Heart left ventricle (tissue), 16 donors: Measurements from ENCODE around the gene STIM2. TPM values are rescaled to one million over a fixed set of nuclear protein-coding genes. Genes with fewer than 3 reads are reported as not detected.

Source experiments
- ATAC-seq, 4 donors: fragments of 200-7000 bp; cut with Tn5 transposase; one replicate each; pipeline ENCODE4 v1.9.1; 2020 to 2022; ENCODE audit warnings: moderate library complexity in 4 of 4, mild to moderate bottlenecking in 3 of 4, moderate number of reproducible peaks in 1 of 4
- DNase-seq, 5 donors: peaks; one replicate each; pipeline ENCODE4 v3.0.0-alpha.2; 2020
- H3K27ac ChIP-seq, 12 donors: fragments of 200-600 bp; sonication (generic) in 4 of 12; one replicate each; pipeline versions ENCODE4 v1.5.0 to v1.8.0; 2016 to 2022; ENCODE audit warnings: mild to moderate bottlenecking in 2 of 12
- H3K27me3 ChIP-seq, 9 donors: fragments of 200-600 bp; sonication (generic) in 2 of 9; one replicate each; pipeline versions ENCODE4 v1.5.1 to v1.8.0; 2016 to 2022; ENCODE audit warnings: mild to moderate bottlenecking in 3 of 9
- H3K36me3 ChIP-seq, 9 donors: fragments of 200-600 bp; sonication (generic) in 2 of 9; one replicate each; pipeline versions ENCODE4 v1.5.0 to v1.8.0; 2018 to 2022; ENCODE audit warnings: mild to moderate bottlenecking in 2 of 9
- H3K4me1 ChIP-seq, 12 donors: fragments of 200-600 bp; sonication (generic) in 4 of 12; one replicate each; pipeline versions ENCODE4 v1.5.0 to v1.8.0; 2016 to 2022; ENCODE audit warnings: mild to moderate bottlenecking in 3 of 12
- H3K4me3 ChIP-seq, 12 donors: fragments of 200-600 bp; sonication (generic) in 4 of 12; one replicate each; pipeline versions ENCODE4 v1.5.0 to v1.8.0; 2017 to 2022; ENCODE audit warnings: mild to moderate bottlenecking in 9 of 12, moderate library complexity in 4 of 12
- H3K9me3 ChIP-seq, 12 donors: fragments of 200-600 bp; sonication (generic) in 4 of 12; one replicate each; pipeline versions ENCODE4 v1.5.0 to v1.8.0; 2016 to 2022; ENCODE audit warnings: mild to moderate bottlenecking in 1 of 12
- CTCF ChIP-seq, 12 donors: fragments of 200-600 bp; sonication (generic) in 4 of 12; IDR thresholded peaks; one replicate each; pipeline versions ENCODE4 v1.5.0 to v1.8.0; 2018 to 2022; ENCODE audit warnings: antibody characterized with exemption in 12 of 12, mild to moderate bottlenecking in 5 of 12
- POLR2A ChIP-seq, 2 donors: fragments of 450-650 bp; IDR thresholded peaks; one replicate each; pipeline ENCODE4 v1.6.1; 2017; ENCODE audit warnings: antibody characterized with exemption in 2 of 2, mild to moderate bottlenecking in 2 of 2, moderate library complexity in 2 of 2
- WGBS, 4 donors: extraction: QIAGEN DNeasy Blood & Tissue Kit in 2 of 4; methylation state at CpG; one replicate each; pipeline versions ENCODE4 v1.1.5 to v1.1.7; 2013 to 2018; 5-methylcytosine and 5-hydroxymethylcytosine counted together
- intact Hi-C, 10 donors: fragments of 100-400 bp; cut with DNase I; formaldehyde crosslinking; loops; one replicate each; pipeline versions ENCODE4 v1.11.1 to v1.14.2; 2022
- polyA plus RNA-seq, 2 donors: library from polyadenylated mRNA; stranded (reverse); fragments of 200-250 nt; gene quantifications; one replicate each; pipeline ENCODE4 v1.2.3, GENCODE V29; 2013
- total RNA-seq, 9 donors: library from RNA; depleted of rRNA in 2 of 9; stranded (reverse); fragments of >200 nt in 2 of 9; fragmentation: NEBNext Ultra II Directional in 3 of 9; extraction: Animal tissue kit (Norgen Biotek cat#: 25700) in 3 of 9; gene quantifications; one replicate each; pipeline versions ENCODE4 v1.1.0 to v1.2.4, GENCODE V29; 2016 to 2023
- donor health status: ischemic (EF 13 %, LVEDD 7.1; RV severe dilation, severe dysfunction).
- donor health status: healthy with polysubstance abuse.
- donor health status: DM: no; HTN: yes; CAD: no.
- donor health status: DM: no; HTN: no; CAD: no.
- donor health status: ischemic (EF 25% LVEDD 6.9; RV normal size, moderate dysfunction).
- donor health status: ischemic (EF 25% LVEDD 5.7; RV mildly dilated, moderate dysfunction).
- donor health status: healthy.
- donor health status: DM: yes; HTN: yes; CAD: no.
- donor health status: ischemic (EF 35%, LVEDD 5.7; RV mildly dilated, moderate dysfunction).
- donor health status: nonischemic (EF 11% LVEDD 7.7; RV severe dilation, severe dysfunction).
- donor health status: DM: yes; HTN: yes; CAD: no.
- donor health status: PGD.
- donor health status: ischemic (EF 29% LVEDD 5.4; RV normal size, mild dysfunction).
- donor health status: nonischemic (EF 23%, LVEDD 6.1; RV moderate dilation, normal function).

Gene STIM2
- total and polyA plus RNA-seq, 11 donors, result 4.6 to 17.3 (median 8.8) TPM

- Histone ChIP-seq H3K4me3 (no peak overlapping the region), H3K27me3 (no peaks in the 10 kb centered on the region), H3K9me3 (peaks cover 0 to 13% (median 0%) of the 10 kb centered on the region in 12 donors), H3K36me3 (peaks cover 0 to 59% (median 41%) of the 10 kb centered on the region in 9 donors), H3K4me1 (no peaks in the 10 kb centered on the region), H3K27ac (no peak overlapping the region)
- ATAC-seq (no peak), DNase-seq (no peak)
- TF ChIP-seq POLR2A (IDR thresholded peaks at IDR 0.05) (no peak), CTCF (IDR thresholded peaks at IDR 0.05) (no peak)
- intact Hi-C loops, result loop anchor here in 3 of 10 donors (10.0 kb wide), 3 partner anchors 233 to 563 kb away; no protein-coding TSS in a partner anchor
- WGBS, 4 donors, result 82 to 98% (median 93%) methylated on average over 5 of the region's 5 CpGs
Measured at GRCh38 chr4:27018076-27018475, 157.4 kb downstream of the STIM2 start.

- Histone ChIP-seq H3K4me3 (no peak overlapping the region), H3K36me3 (peaks cover 0 to 66% (median 48%) of the 10 kb centered on the region in 9 donors), H3K27me3 (no peaks in the 10 kb centered on the region), H3K9me3 (peaks cover 0 to 13% (median 0%) of the 10 kb centered on the region in 12 donors), H3K27ac (no peak overlapping the region), H3K4me1 (no peaks in the 10 kb centered on the region)
- no peak for ATAC-seq
- TF ChIP-seq POLR2A (IDR thresholded peaks at IDR 0.05) (no peak), CTCF (IDR thresholded peaks at IDR 0.05) (no peak)
- intact Hi-C loops, result loop anchor here in 3 of 10 donors (10.0 kb wide), 3 partner anchors 234 to 564 kb away; no protein-coding TSS in a partner anchor
- WGBS, 4 donors, result 96 to 100% (median 99%) methylated on average over 1 of the region's 1 CpG
- DNase-seq, result no peak
Measured at GRCh38 chr4:27018910-27019309, 158.3 kb downstream of the STIM2 start.

GRCh38 chr4:27019766-27020165, 159.1 kb downstream of the STIM2 start:
- Histone ChIP-seq H3K27ac (no peak overlapping the region), H3K4me1 (no peaks in the 10 kb centered on the region), H3K4me3 (no peak overlapping the region), H3K9me3 (peaks cover 0 to 13% (median 0%) of the 10 kb centered on the region in 12 donors), H3K36me3 (peaks cover 0 to 66% (median 48%) of the 10 kb centered on the region in 9 donors), H3K27me3 (no peaks in the 10 kb centered on the region)
- 97 to 99% (median 97%) methylated on average over 1 of the region's 1 CpG for WGBS, 4 donors
- ATAC-seq, result no peak
- no peak for DNase-seq
- TF ChIP-seq CTCF (IDR thresholded peaks at IDR 0.05), result no peak
- no peak for TF ChIP-seq POLR2A (IDR thresholded peaks at IDR 0.05)
- intact Hi-C loops, result loop anchor here in 3 of 10 donors (10.0 kb wide), 3 partner anchors 235 to 565 kb away; no protein-coding TSS in a partner anchor

GRCh38 chr4:27020203-27020602, 159.6 kb downstream of the STIM2 start:
- Histone ChIP-seq H3K4me1 (no peaks in the 10 kb centered on the region), H3K36me3 (peaks cover 0 to 66% (median 48%) of the 10 kb centered on the region in 9 donors), H3K4me3 (no peak overlapping the region), H3K27ac (no peak overlapping the region), H3K9me3 (peaks cover 0 to 13% (median 0%) of the 10 kb centered on the region in 12 donors), H3K27me3 (no peaks in the 10 kb centered on the region)
- ATAC-seq, result no peak
- no peak for TF ChIP-seq POLR2A (IDR thresholded peaks at IDR 0.05)
- TF ChIP-seq CTCF (IDR thresholded peaks at IDR 0.05), result no peak
- 97 to 98% (median 98%) methylated on average over 4 of the region's 4 CpGs for WGBS, 4 donors
- intact Hi-C loops, result no loop called here
- no peak for DNase-seq
